SK-N-SH (cell line): ENCODE measurements around the gene SFT2D3.

Experiments
- FOXM1 ChIP-seq: IDR thresholded peaks from 2 replicates; pipeline ENCODE4 v1.4.0; 2012; ENCODE audit warnings: low read depth, mild to moderate bottlenecking
- TF ChIP-seq, protein P1 (sequence below): fragments of 200-600 bp; sonication (generic); IDR thresholded peaks from 2 replicates; pipeline ENCODE4 v1.6.1; 2017; ENCODE audit warnings: antibody characterized with exemption, mild to moderate bottlenecking, moderate library complexity
- TF ChIP-seq, protein P2 (sequence below): fragments of 150-350 bp; IDR thresholded peaks from 2 replicates; pipeline ENCODE4 v1.6.1; 2017; ENCODE audit warnings: antibody characterized with exemption, low read length, low read depth, borderline replicate concordance

DNA sequence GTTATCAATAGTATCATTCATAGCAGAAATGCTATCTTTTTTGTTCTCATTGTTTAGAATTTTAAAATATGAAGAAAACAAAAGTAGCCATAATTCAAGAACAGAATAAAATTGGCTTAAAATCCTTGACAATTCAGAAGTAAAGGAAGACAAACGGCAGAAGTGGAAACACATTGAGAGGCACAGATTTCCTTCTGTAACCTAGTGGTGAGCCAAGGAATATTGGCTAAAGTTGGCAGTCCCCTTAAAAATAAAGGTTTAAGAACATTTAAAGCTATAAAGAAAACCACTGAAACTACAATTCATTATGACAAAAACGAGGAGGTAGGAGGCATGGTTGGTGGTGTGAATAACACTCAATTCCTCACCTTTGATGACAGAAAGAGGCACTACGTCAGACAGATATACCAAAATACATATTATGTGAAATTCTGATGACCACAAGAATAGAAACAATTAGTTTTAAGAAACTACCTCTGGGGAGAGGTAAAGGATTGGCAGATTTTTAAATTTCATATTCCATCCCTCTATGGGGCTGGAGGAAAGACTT is 42.3 kb downstream of the SFT2D3 start:
- TF ChIP-seq, protein P1, sequence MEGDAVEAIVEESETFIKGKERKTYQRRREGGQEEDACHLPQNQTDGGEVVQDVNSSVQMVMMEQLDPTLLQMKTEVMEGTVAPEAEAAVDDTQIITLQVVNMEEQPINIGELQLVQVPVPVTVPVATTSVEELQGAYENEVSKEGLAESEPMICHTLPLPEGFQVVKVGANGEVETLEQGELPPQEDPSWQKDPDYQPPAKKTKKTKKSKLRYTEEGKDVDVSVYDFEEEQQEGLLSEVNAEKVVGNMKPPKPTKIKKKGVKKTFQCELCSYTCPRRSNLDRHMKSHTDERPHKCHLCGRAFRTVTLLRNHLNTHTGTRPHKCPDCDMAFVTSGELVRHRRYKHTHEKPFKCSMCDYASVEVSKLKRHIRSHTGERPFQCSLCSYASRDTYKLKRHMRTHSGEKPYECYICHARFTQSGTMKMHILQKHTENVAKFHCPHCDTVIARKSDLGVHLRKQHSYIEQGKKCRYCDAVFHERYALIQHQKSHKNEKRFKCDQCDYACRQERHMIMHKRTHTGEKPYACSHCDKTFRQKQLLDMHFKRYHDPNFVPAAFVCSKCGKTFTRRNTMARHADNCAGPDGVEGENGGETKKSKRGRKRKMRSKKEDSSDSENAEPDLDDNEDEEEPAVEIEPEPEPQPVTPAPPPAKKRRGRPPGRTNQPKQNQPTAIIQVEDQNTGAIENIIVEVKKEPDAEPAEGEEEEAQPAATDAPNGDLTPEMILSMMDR = no peak
- TF ChIP-seq, protein P2, sequence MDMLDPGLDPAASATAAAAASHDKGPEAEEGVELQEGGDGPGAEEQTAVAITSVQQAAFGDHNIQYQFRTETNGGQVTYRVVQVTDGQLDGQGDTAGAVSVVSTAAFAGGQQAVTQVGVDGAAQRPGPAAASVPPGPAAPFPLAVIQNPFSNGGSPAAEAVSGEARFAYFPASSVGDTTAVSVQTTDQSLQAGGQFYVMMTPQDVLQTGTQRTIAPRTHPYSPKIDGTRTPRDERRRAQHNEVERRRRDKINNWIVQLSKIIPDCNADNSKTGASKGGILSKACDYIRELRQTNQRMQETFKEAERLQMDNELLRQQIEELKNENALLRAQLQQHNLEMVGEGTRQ = no peak
- TF ChIP-seq FOXM1 = no peak
